Urinary bladder (tissue), 4 donors: ENCODE results near the gene GNG8. TPM values are rescaled to one million over a fixed set of nuclear protein-coding genes. Genes with fewer than 3 reads are reported as not detected.

Experiments
- DNase-seq: peaks from one replicate; pipeline ENCODE4 v3.0.0-alpha.2; 2015; ENCODE audit errors: extremely low spot score
- H3K27ac ChIP-seq: one replicate; pipeline ENCODE4 v1.5.1; 2013; ENCODE audit warnings: low read depth, mild to moderate bottlenecking, moderate library complexity
- H3K36me3 ChIP-seq: one replicate; pipeline ENCODE4 v1.6.1; 2013; ENCODE audit warnings: mild to moderate bottlenecking, moderate library complexity; ENCODE audit not compliant: insufficient read depth
- H3K4me1 ChIP-seq: one replicate; pipeline ENCODE4 v1.6.1; 2013; ENCODE audit warnings: mild to moderate bottlenecking, moderate library complexity; ENCODE audit not compliant: insufficient read depth
- H3K4me3 ChIP-seq: one replicate; pipeline ENCODE4 v1.5.1; 2013; ENCODE audit warnings: low read depth, low read length
- WGBS: extraction: QIAGEN DNeasy Blood & Tissue Kit; methylation state at CpG from one replicate; pipeline ENCODE4 v1.1.7; 2013; 5-methylcytosine and 5-hydroxymethylcytosine counted together
- polyA plus RNA-seq: library from polyadenylated mRNA; stranded (reverse); fragments of 200-250 nt; gene quantifications from one replicate; pipeline ENCODE4 v1.2.3, GENCODE V29; 2013
- total RNA-seq: library from RNA; depleted of rRNA; stranded (reverse); fragments of >200 nt; gene quantifications from one replicate; pipeline ENCODE4 v1.2.3, GENCODE V29; 2014
- donor health status: healthy with polysubstance abuse.
- donor health status: healthy.

GNG8 gene
- total and polyA plus RNA-seq, 2 donors, result not detected

- peak overlapping the region; percentile 27 for H3K4me3 ChIP-seq
- H3K27ac ChIP-seq, result no peak overlapping the region
- DNase-seq, result no peak
- 66% methylated on average over 9 of the region's 9 CpGs for WGBS
- H3K36me3 ChIP-seq, result no peaks in the 10 kb centered on the region
- no peaks in the 10 kb centered on the region for H3K4me1 ChIP-seq
Observed at GRCh38 chr19:46599716-46600373, 36.2 kb downstream of the GNG8 start.

- no peak for DNase-seq
- Histone ChIP-seq H3K4me1 (no peaks in the 10 kb centered on the region), H3K36me3 (no peaks in the 10 kb centered on the region), H3K27ac (no peak overlapping the region), H3K4me3 (no peak overlapping the region)
- 93% methylated on average over 4 of the region's 4 CpGs for WGBS
Observed at GRCh38 chr19:46598372-46598917, 37.6 kb downstream of the GNG8 start.

DNA sequence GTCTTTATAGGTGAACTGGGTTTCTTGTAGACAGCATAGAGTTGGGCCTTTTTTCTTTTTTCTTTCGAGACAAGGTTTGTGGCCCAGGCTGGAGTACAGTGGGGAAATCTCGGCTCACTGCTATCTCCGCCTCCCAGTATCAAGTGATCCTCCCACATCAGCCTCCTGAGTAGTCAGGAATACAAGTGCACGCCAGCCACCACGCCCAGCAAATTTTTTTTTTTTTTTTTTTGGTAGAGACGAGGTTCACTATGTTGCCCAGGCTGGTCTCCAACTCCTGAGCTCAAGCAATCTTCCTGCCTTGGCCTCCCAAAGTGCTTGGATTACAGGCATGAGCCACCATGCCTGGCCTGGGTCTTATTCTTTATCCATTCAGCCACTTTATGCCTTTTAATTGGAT lies 40.0 kb downstream of the GNG8 start:
- DNase-seq, result no peak
- no peak overlapping the region for H3K4me3 ChIP-seq
- H3K27ac ChIP-seq, result no peak overlapping the region
- no peaks in the 10 kb centered on the region for H3K4me1 ChIP-seq
- no peaks in the 10 kb centered on the region for H3K36me3 ChIP-seq
- 72% methylated on average over 6 of the region's 6 CpGs for WGBS

DNA sequence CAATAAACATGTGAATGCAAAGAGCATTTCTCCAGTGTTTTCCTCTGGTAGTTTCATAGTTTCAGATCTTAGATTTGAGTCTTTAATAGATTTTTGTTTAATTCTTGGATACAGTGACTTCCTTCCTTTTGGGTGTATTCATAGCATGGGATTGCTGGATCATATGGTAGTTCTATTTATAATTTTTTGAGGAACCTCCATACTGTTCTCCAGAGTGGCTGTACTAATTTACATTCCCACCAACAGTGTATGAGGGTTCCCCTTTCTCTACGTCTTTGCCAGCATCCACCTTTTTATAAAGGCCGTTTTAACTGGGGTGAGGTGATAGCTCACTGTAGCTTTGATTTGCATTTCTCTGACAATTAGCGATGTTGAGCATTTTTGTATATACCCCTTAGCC lies 44.1 kb downstream of the GNG8 start:
- Histone ChIP-seq H3K4me1 (no peaks in the 10 kb centered on the region), H3K4me3 (no peak overlapping the region), H3K27ac (no peak overlapping the region), H3K36me3 (no peaks in the 10 kb centered on the region)
- 87% methylated on average over 3 of the region's 3 CpGs for WGBS
- DNase-seq, result no peak

GRCh38 chr19:46591254-46591653 lies 44.7 kb downstream of the GNG8 start:
- Histone ChIP-seq H3K27ac (no peak overlapping the region), H3K36me3 (no peaks in the 10 kb centered on the region), H3K4me3 (no peak overlapping the region), H3K4me1 (no peaks in the 10 kb centered on the region)
- no peak for DNase-seq
- WGBS, result 98% methylated on average over 4 of the region's 4 CpGs

GRCh38 chr19:46587861-46588260 lies 48.1 kb downstream of the GNG8 start:
- H3K36me3 ChIP-seq, result no peaks in the 10 kb centered on the region
- no peak overlapping the region for H3K4me3 ChIP-seq
- H3K27ac ChIP-seq, result no peak overlapping the region
- WGBS, result 73% methylated on average over 3 of the region's 3 CpGs
- DNase-seq, result no peak
- H3K4me1 ChIP-seq, result no peaks in the 10 kb centered on the region

DNA sequence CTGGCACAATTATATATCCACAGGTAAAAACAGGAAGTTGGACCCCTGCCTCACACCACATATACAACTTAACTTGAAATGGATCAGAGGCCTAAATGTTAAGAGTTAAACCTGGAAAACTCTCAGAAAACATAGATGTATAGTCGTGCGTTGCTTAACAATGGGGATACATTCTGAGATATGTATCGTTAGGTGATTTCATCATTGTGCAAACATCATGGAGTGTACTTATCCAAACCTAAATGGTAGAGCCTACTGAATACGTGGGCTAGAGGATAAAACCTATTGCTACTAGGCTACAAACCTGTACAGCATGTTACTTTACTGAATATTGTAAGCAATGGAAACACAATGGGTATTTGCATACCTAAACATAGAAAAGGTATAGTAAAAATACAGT lies 49.7 kb downstream of the GNG8 start:
- no peak for DNase-seq
- H3K4me3 ChIP-seq, result no peak overlapping the region
- no peaks in the 10 kb centered on the region for H3K36me3 ChIP-seq
- H3K4me1 ChIP-seq, result no peaks in the 10 kb centered on the region
- WGBS, result 84% methylated on average over 4 of the region's 4 CpGs
- no peak overlapping the region for H3K27ac ChIP-seq

DNA sequence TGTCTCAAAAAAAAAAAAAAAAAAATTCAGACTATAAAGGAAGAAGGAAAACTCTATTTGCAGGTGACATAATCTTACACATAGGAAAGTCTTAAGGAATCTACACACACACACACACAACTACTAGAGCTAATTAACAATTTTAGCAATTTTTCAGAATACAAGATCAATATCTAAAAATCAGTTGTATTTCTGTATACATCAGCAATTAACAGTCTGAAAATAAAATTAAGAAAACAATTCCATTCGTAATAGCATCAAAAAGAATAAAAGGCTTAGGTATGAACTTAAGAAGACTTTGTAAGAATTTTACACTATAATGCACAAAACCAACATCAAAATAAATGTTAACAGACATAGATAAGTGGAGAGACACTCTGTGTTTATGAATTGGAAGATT lies 50.5 kb downstream of the GNG8 start:
- 89% methylated on average over 1 of the region's 1 CpG for WGBS
- no peaks in the 10 kb centered on the region for H3K36me3 ChIP-seq
- DNase-seq, result no peak
- H3K27ac ChIP-seq, result no peak overlapping the region
- no peaks in the 10 kb centered on the region for H3K4me1 ChIP-seq
- H3K4me3 ChIP-seq, result no peak overlapping the region

Other genes with a start within 250 kb of the GNG8 start
- gene CCDC8, start 222.6 kb downstream of the GNG8 start, total RNA-seq, result 42.6 TPM
- 20.4 TPM for gene CCDC8, start 222.6 kb downstream of the GNG8 start, polyA plus RNA-seq
- gene PNMA8C, start 207.3 kb downstream of the GNG8 start, total RNA-seq, result 1.6 TPM
- 0.68 TPM for gene PNMA8C, start 207.3 kb downstream of the GNG8 start, polyA plus RNA-seq
- 14.3 TPM for gene PNMA8A, start 164.6 kb downstream of the GNG8 start, total RNA-seq
- 16.3 TPM for gene PNMA8A, start 164.6 kb downstream of the GNG8 start, polyA plus RNA-seq
- 4.0 TPM for gene PNMA8B, start 140.3 kb downstream of the GNG8 start, total RNA-seq
- gene PNMA8B, start 140.3 kb downstream of the GNG8 start, polyA plus RNA-seq, result 2.8 TPM
- gene CALM3, start 34.9 kb downstream of the GNG8 start, total RNA-seq, result 121 TPM
- 309 TPM for gene CALM3, start 34.9 kb downstream of the GNG8 start, polyA plus RNA-seq
- gene PTGIR, start 11.1 kb downstream of the GNG8 start, total RNA-seq, result 2.6 TPM
- 4.0 TPM for gene PTGIR, start 11.1 kb downstream of the GNG8 start, polyA plus RNA-seq
- 20.0 TPM for gene DACT3, start 25.0 kb upstream of the GNG8 start, total RNA-seq
- gene DACT3, start 25.0 kb upstream of the GNG8 start, polyA plus RNA-seq, result 78.9 TPM
- 12.1 TPM for gene PRKD2, start 80.9 kb upstream of the GNG8 start, total RNA-seq
- gene PRKD2, start 80.9 kb upstream of the GNG8 start, polyA plus RNA-seq, result 29.9 TPM
- gene FKRP, start 109.9 kb upstream of the GNG8 start, total RNA-seq, result 10.6 TPM
- gene FKRP, start 109.9 kb upstream of the GNG8 start, polyA plus RNA-seq, result 19.3 TPM
- 34.5 TPM for gene STRN4, start 110.2 kb upstream of the GNG8 start, total RNA-seq
- gene STRN4, start 110.2 kb upstream of the GNG8 start, polyA plus RNA-seq, result 87.8 TPM
- gene SLC1A5, start 152.4 kb upstream of the GNG8 start, total RNA-seq, result 37.1 TPM
- 163 TPM for gene SLC1A5, start 152.4 kb upstream of the GNG8 start, polyA plus RNA-seq
- gene AP2S1, start 214.6 kb upstream of the GNG8 start, total RNA-seq, result 43.5 TPM
- 117 TPM for gene AP2S1, start 214.6 kb upstream of the GNG8 start, polyA plus RNA-seq
- gene ARHGAP35, start 224.8 kb upstream of the GNG8 start, total RNA-seq, result 33.0 TPM
- 28.3 TPM for gene ARHGAP35, start 224.8 kb upstream of the GNG8 start, polyA plus RNA-seq